ENCODE data around the gene ADGRL2. TPM values are rescaled to one million over a fixed set of nuclear protein-coding genes. Genes with fewer than 3 reads are reported as not detected.

The ADGRL2 gene
- total RNA-seq, 4 donors from 2014 or later: 110 to 180 (median 154) TPM

- no peak for TF ChIP-seq POLR2A (IDR thresholded peaks at IDR 0.05)
- TF ChIP-seq, protein P1, sequence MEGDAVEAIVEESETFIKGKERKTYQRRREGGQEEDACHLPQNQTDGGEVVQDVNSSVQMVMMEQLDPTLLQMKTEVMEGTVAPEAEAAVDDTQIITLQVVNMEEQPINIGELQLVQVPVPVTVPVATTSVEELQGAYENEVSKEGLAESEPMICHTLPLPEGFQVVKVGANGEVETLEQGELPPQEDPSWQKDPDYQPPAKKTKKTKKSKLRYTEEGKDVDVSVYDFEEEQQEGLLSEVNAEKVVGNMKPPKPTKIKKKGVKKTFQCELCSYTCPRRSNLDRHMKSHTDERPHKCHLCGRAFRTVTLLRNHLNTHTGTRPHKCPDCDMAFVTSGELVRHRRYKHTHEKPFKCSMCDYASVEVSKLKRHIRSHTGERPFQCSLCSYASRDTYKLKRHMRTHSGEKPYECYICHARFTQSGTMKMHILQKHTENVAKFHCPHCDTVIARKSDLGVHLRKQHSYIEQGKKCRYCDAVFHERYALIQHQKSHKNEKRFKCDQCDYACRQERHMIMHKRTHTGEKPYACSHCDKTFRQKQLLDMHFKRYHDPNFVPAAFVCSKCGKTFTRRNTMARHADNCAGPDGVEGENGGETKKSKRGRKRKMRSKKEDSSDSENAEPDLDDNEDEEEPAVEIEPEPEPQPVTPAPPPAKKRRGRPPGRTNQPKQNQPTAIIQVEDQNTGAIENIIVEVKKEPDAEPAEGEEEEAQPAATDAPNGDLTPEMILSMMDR (IDR thresholded peaks at IDR 0.05): no peak
- Histone ChIP-seq H3K36me3 (no peaks in the 10 kb centered on the region), H3K27ac (peak overlapping the region; percentile 14 to 91 (median 60)), H3K9me3 (no peaks in the 10 kb centered on the region), H3K4me3 (replicated peaks in 1 of 3) (no peak overlapping the region), H3K4me1 (peaks cover 55 to 63% of the 10 kb centered on the region in 2 donors), H3K27me3 (no peaks in the 10 kb centered on the region)
- no peak for DNase-seq
- 16 to 18% methylated on average over 1 of the region's 1 CpG for WGBS, 2 donors
- intact Hi-C loops (cut with DNase I): no loop called here
Measured at GRCh38 chr1:81873946-81874345, 73.2 kb downstream of the ADGRL2 start.

DNA sequence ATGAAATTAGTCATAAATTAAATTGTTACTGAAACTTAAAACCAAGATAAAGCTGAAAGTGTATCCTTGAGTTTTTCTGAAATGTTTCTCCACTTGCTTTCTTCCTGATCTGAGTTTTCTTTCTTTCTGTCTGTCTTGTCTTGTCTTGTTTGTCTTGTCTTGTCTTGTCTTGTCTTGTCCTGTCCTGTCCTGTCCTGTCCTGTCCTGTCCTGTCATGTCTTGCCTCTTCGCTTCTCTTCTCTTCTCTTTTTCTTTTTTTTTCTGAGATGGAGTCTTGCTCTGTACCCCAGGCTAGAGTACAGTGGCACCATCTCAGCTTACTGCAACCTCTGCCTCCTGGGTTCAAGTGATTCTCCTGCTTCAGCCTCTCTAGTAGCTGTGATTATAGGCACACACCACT, 73.7 kb downstream of the ADGRL2 start:
- no peaks in the 10 kb centered on the region for H3K27me3 ChIP-seq
- peak overlapping the region; percentile 14 to 91 (median 60) for H3K27ac ChIP-seq
- no peak overlapping the region for H3K4me3 ChIP-seq (replicated peaks in 1 of 3)
- intact Hi-C loops (cut with DNase I): no loop called here
- H3K4me1 ChIP-seq: peaks cover 59 to 65% of the 10 kb centered on the region in 2 donors
- TF ChIP-seq, protein P1 (IDR thresholded peaks at IDR 0.05): no peak
- no peak for DNase-seq
- no peaks in the 10 kb centered on the region for H3K9me3 ChIP-seq
- H3K36me3 ChIP-seq: no peaks in the 10 kb centered on the region
- WGBS, 2 donors: 85 to 94% methylated on average over 1 of the region's 1 CpG

DNA sequence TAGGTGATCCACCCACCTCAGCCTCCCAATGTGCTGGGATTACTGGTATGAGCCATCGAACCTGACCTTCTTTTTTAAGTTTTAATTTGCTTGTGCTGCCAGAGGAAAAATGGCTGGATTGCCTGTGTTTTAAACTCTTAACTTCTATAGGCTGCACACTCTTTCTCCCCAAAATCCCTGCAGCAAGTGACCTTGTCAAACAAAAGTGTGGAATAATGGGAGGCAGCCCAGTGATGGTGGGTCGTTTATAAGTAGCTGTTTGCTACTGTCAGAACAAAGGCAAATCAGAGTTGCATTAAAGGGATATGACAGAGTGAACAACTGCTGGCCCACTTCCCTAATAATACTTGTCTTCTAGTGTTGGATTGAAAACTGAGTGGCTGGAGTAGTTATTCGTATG, 74.2 kb downstream of the ADGRL2 start:
- WGBS, 2 donors: 53 to 54% methylated on average over 3 of the region's 3 CpGs
- Histone ChIP-seq H3K27ac (peak overlapping the region in 2 of 3 donors; percentile 60 to 91), H3K27me3 (no peaks in the 10 kb centered on the region), H3K4me1 (peaks cover 64 to 70% of the 10 kb centered on the region in 2 donors), H3K4me3 (replicated peaks in 1 of 3) (no peak overlapping the region), H3K36me3 (no peaks in the 10 kb centered on the region), H3K9me3 (no peaks in the 10 kb centered on the region)
- no peak for DNase-seq
- intact Hi-C loops (cut with DNase I): no loop called here
- TF ChIP-seq, protein P1 (IDR thresholded peaks at IDR 0.05): no peak
- no peak for TF ChIP-seq POLR2A (IDR thresholded peaks at IDR 0.05)

- TF ChIP-seq POLR2A (IDR thresholded peaks at IDR 0.05): no peak
- TF ChIP-seq, protein P1 (IDR thresholded peaks at IDR 0.05): no peak
- intact Hi-C loops (cut with DNase I): no loop called here
- DNase-seq: peak; percentile 17 to 33
- WGBS, 2 donors: 22 to 29% methylated on average over 2 of the region's 2 CpGs
- no peaks in the 10 kb centered on the region for H3K36me3 ChIP-seq
- no peaks in the 10 kb centered on the region for H3K27me3 ChIP-seq
- no peak overlapping the region for H3K4me3 ChIP-seq (replicated peaks in 1 of 3)
- H3K27ac ChIP-seq: peak overlapping the region; percentile 83 to 91 (median 85)
- no peaks in the 10 kb centered on the region for H3K9me3 ChIP-seq
- H3K4me1 ChIP-seq: peaks cover 79 to 83% of the 10 kb centered on the region in 2 donors
Measured at GRCh38 chr1:81876901-81877733, 76.4 kb downstream of the ADGRL2 start.

DNA sequence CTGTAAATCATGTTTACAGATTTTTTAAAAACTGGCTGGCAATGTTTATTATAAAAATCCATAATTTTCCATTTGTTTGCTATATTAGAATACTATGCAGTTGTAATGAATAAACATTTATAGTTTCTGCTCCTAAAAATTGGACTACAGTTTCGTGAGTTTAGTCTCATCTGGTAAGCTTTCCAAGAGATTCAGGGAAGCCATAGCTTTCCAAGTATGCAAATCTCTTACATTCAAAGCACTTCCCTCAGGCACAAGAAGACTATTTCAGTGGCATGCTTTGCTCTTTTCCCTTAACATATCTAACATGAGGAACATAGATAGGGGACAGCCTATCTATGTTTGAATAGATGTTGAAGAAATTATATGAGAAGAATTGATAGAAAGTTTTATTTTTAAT, 77.2 kb downstream of the ADGRL2 start:
- WGBS, 2 donors: 44 to 63% methylated on average over 1 of the region's 1 CpG
- Histone ChIP-seq H3K4me1 (peaks cover 77% of the 10 kb centered on the region in 2 donors), H3K27ac (peak overlapping the region; percentile 83 to 91 (median 85)), H3K9me3 (no peaks in the 10 kb centered on the region), H3K36me3 (no peaks in the 10 kb centered on the region), H3K27me3 (no peaks in the 10 kb centered on the region), H3K4me3 (replicated peaks in 1 of 3) (no peak overlapping the region)
- TF ChIP-seq POLR2A (IDR thresholded peaks at IDR 0.05): no peak
- TF ChIP-seq, protein P1 (IDR thresholded peaks at IDR 0.05): no peak
- no peak for DNase-seq
- intact Hi-C loops (cut with DNase I): no loop called here
